ENCODE data around the gene PGK2.

GRCh38 chr6:49744259-49744658, 42.8 kb downstream of the PGK2 start, which contains the start of gene CRISP3:
- TF ChIP-seq, protein P1, sequence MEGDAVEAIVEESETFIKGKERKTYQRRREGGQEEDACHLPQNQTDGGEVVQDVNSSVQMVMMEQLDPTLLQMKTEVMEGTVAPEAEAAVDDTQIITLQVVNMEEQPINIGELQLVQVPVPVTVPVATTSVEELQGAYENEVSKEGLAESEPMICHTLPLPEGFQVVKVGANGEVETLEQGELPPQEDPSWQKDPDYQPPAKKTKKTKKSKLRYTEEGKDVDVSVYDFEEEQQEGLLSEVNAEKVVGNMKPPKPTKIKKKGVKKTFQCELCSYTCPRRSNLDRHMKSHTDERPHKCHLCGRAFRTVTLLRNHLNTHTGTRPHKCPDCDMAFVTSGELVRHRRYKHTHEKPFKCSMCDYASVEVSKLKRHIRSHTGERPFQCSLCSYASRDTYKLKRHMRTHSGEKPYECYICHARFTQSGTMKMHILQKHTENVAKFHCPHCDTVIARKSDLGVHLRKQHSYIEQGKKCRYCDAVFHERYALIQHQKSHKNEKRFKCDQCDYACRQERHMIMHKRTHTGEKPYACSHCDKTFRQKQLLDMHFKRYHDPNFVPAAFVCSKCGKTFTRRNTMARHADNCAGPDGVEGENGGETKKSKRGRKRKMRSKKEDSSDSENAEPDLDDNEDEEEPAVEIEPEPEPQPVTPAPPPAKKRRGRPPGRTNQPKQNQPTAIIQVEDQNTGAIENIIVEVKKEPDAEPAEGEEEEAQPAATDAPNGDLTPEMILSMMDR (conservative IDR thresholded peaks at IDR 0.05; ENCODE audit: low read depth in 2 of 2) = no peak
- TF ChIP-seq JUNB (IDR thresholded peaks at IDR 0.05; ENCODE audit: unreplicated experiment) = no peak
- no peak for TF ChIP-seq EZH2 (IDR thresholded peaks at IDR 0.05; ENCODE audit: low read depth, unreplicated experiment)
- no peak for TF ChIP-seq EZH2phosphoT487 (IDR thresholded peaks at IDR 0.05; ENCODE audit: unreplicated experiment)
- no peak for TF ChIP-seq POLR2AphosphoS5 (IDR thresholded peaks at IDR 0.05; ENCODE audit: low read depth)
- no peak for TF ChIP-seq STAT1 (IDR thresholded peaks at IDR 0.05; ENCODE audit: unreplicated experiment)
- TF ChIP-seq, protein P2, sequence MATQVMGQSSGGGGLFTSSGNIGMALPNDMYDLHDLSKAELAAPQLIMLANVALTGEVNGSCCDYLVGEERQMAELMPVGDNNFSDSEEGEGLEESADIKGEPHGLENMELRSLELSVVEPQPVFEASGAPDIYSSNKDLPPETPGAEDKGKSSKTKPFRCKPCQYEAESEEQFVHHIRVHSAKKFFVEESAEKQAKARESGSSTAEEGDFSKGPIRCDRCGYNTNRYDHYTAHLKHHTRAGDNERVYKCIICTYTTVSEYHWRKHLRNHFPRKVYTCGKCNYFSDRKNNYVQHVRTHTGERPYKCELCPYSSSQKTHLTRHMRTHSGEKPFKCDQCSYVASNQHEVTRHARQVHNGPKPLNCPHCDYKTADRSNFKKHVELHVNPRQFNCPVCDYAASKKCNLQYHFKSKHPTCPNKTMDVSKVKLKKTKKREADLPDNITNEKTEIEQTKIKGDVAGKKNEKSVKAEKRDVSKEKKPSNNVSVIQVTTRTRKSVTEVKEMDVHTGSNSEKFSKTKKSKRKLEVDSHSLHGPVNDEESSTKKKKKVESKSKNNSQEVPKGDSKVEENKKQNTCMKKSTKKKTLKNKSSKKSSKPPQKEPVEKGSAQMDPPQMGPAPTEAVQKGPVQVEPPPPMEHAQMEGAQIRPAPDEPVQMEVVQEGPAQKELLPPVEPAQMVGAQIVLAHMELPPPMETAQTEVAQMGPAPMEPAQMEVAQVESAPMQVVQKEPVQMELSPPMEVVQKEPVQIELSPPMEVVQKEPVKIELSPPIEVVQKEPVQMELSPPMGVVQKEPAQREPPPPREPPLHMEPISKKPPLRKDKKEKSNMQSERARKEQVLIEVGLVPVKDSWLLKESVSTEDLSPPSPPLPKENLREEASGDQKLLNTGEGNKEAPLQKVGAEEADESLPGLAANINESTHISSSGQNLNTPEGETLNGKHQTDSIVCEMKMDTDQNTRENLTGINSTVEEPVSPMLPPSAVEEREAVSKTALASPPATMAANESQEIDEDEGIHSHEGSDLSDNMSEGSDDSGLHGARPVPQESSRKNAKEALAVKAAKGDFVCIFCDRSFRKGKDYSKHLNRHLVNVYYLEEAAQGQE (IDR thresholded peaks at IDR 0.05; ENCODE audit: unreplicated experiment) = no peak

Data from GM23338 (cell line).